Glutamatergic neuron (in vitro differentiated cells): ENCODE measurements around the gene GIPC1. TPM values are rescaled to one million over a fixed set of nuclear protein-coding genes. Genes with fewer than 3 reads are reported as not detected.

Source experiments
- DNase-seq: peaks from one replicate; pipeline ENCODE4 v3.0.0; 2022
- H3K27ac Mint-ChIP-seq: one replicate; pipeline ENCODE4 v1.8.0; 2020; ENCODE audit warnings: mild to moderate bottlenecking, mixed read lengths, inconsistent platforms; ENCODE audit not compliant: unreplicated experiment
- H3K27me3 Mint-ChIP-seq: one replicate; pipeline ENCODE4 v1.8.0; 2020; ENCODE audit warnings: mild to moderate bottlenecking, moderate library complexity, mixed read lengths, inconsistent platforms; ENCODE audit not compliant: unreplicated experiment
- H3K36me3 Mint-ChIP-seq: one replicate; pipeline ENCODE4 v1.8.0; 2020; ENCODE audit warnings: mild to moderate bottlenecking, mixed read lengths, inconsistent platforms; ENCODE audit not compliant: unreplicated experiment
- H3K4me1 Mint-ChIP-seq: one replicate; pipeline ENCODE4 v1.8.0; 2020; ENCODE audit warnings: mild to moderate bottlenecking, low read depth, mixed read lengths, inconsistent platforms; ENCODE audit not compliant: unreplicated experiment
- H3K4me3 Mint-ChIP-seq: one replicate; pipeline ENCODE4 v1.8.0; 2020; ENCODE audit warnings: mild to moderate bottlenecking, mixed read lengths, inconsistent platforms; ENCODE audit not compliant: unreplicated experiment
- H3K9me3 Mint-ChIP-seq: one replicate; pipeline ENCODE4 v1.8.0; 2020; ENCODE audit warnings: mild to moderate bottlenecking, moderate library complexity, mixed read lengths, inconsistent platforms; ENCODE audit not compliant: unreplicated experiment
- CTCF ChIP-seq: fragments of 200-600 bp; sonication (generic); IDR thresholded peaks from one replicate; pipeline ENCODE4 v1.5.0; 2021; ENCODE audit not compliant: partially characterized antibody, unreplicated experiment
- total RNA-seq: library from RNA; stranded (reverse); fragmentation: NEBNext Ultra II Directional; extraction: Animal tissue kit (Norgen Biotek cat#: 25700); gene quantifications from one replicate; pipeline ENCODE4 v1.2.1, GENCODE V29; 2021; ENCODE audit not compliant: unreplicated experiment

The GIPC1 gene
- total RNA-seq, 1 donor from 2014 or later, result 53.4 TPM

GRCh38 chr19:14441041-14441938 is 54.6 kb downstream of the GIPC1 start:
- no peak for TF ChIP-seq CTCF
- no peak overlapping the region for H3K4me3 Mint-ChIP-seq
- H3K27me3 Mint-ChIP-seq, result peaks cover 6% of the 10 kb centered on the region
- peak; percentile 65 for DNase-seq
- H3K27ac Mint-ChIP-seq, result peak overlapping the region; percentile 26
- H3K9me3 Mint-ChIP-seq, result peaks cover 12% of the 10 kb centered on the region
- H3K36me3 Mint-ChIP-seq, result no peaks in the 10 kb centered on the region
- peaks cover 11% of the 10 kb centered on the region for H3K4me1 Mint-ChIP-seq

GRCh38 chr19:14440049-14440448 is 55.9 kb downstream of the GIPC1 start:
- peak overlapping the region; percentile 43 for H3K27ac Mint-ChIP-seq
- peak overlapping the region; percentile 30 for H3K4me3 Mint-ChIP-seq
- peaks cover 14% of the 10 kb centered on the region for H3K9me3 Mint-ChIP-seq
- H3K27me3 Mint-ChIP-seq, result peaks cover 6% of the 10 kb centered on the region
- H3K4me1 Mint-ChIP-seq, result peaks cover 11% of the 10 kb centered on the region
- TF ChIP-seq CTCF, result no peak
- DNase-seq, result no peak
- no peaks in the 10 kb centered on the region for H3K36me3 Mint-ChIP-seq

GRCh38 chr19:14439014-14439413 is 56.9 kb downstream of the GIPC1 start:
- peaks cover 13% of the 10 kb centered on the region for H3K4me1 Mint-ChIP-seq
- DNase-seq, result no peak
- no peak for TF ChIP-seq CTCF
- peaks cover 14% of the 10 kb centered on the region for H3K9me3 Mint-ChIP-seq
- no peaks in the 10 kb centered on the region for H3K36me3 Mint-ChIP-seq
- H3K27ac Mint-ChIP-seq, result no peak overlapping the region
- no peak overlapping the region for H3K4me3 Mint-ChIP-seq
- H3K27me3 Mint-ChIP-seq, result peaks cover 8% of the 10 kb centered on the region

GRCh38 chr19:14437578-14438140 is 58.3 kb downstream of the GIPC1 start:
- peaks cover 13% of the 10 kb centered on the region for H3K4me1 Mint-ChIP-seq
- no peak overlapping the region for H3K4me3 Mint-ChIP-seq
- no peak for DNase-seq
- no peak overlapping the region for H3K27ac Mint-ChIP-seq
- H3K9me3 Mint-ChIP-seq, result peaks cover 14% of the 10 kb centered on the region
- no peaks in the 10 kb centered on the region for H3K36me3 Mint-ChIP-seq
- no peak for TF ChIP-seq CTCF
- H3K27me3 Mint-ChIP-seq, result peaks cover 7% of the 10 kb centered on the region

- H3K36me3 Mint-ChIP-seq, result no peaks in the 10 kb centered on the region
- H3K27me3 Mint-ChIP-seq, result peaks cover 10% of the 10 kb centered on the region
- H3K27ac Mint-ChIP-seq, result no peak overlapping the region
Observed at GRCh38 chr19:14435320-14436050, 60.4 kb downstream of the GIPC1 start.

More at GRCh38 chr19:14435320-14436050, 60.4 kb downstream of the GIPC1 start:
- H3K4me1 Mint-ChIP-seq, result peaks cover 9% of the 10 kb centered on the region
- no peak for TF ChIP-seq CTCF
- peak overlapping the region; percentile 34 for H3K4me3 Mint-ChIP-seq
- no peak for DNase-seq
- peaks cover 13% of the 10 kb centered on the region for H3K9me3 Mint-ChIP-seq
